ENCODE data around the gene TROAP. TPM values are rescaled to one million over a fixed set of nuclear protein-coding genes. Genes with fewer than 3 reads are reported as not detected.
A peak's percentile ranks its signal among the peaks of the same experiment; 100 is the strongest.

TROAP gene
- total and polyA plus RNA-seq, 9 of the 15 experiments (the other 6 are each of a cell fraction or from before 2014, with no cell fraction given) = 46.4 to 171 (median 59.8) TPM

DNA sequence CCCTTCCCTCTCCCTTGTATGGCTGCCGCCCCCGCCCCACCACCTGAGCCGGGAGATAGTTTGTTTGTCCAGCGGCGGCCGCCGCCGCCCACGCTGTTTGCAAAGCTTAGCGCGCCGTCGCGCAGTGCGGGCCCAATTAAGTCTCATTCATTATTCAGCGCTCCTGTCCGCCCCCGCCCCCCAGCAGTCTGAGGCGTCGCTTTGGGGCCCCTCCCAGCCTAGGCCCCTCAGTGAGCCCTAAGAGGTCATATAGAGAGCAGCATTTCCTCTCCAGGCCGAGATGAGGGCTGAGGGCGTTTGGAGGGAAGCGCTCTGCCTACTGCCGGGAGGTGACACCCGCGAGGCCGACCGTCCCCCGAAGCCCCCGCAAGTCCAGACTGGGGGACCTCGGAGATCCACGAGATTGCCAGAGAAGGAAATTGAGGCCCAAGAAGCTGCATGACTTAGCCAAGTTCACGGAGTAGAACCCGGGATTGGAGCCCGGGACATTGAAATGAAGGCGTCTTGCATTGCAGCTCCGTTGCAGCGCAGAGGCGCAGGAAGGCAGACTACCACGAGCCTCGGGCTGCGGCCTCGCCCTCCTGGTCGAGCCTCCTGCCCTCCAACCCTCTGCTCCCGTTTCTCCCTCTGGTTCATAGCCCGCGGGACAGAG is 23.7 kb downstream of the TROAP start, which contains the start of gene DNAJC22 (continued):
- TF ChIP-seq ZNF121 (CRISPR knock-in tag; conservative IDR thresholded peaks at IDR 0.05) (peak; percentile 41; the same call in 1 of the 2 replicates), MTA3 (IDR thresholded peaks at IDR 0.05; ENCODE audit: borderline replicate concordance) (0 out of 2 replicates have a peak, but pooled peaks have one; percentile 14), PHF20 (IDR thresholded peaks at IDR 0.05; ENCODE audit: partially characterized antibody) (peak; percentile 0), RBFOX2 (IDR thresholded peaks at IDR 0.05; ENCODE audit: low read depth, low read length) (0 out of 2 replicates have a peak, but pooled peaks have one; percentile 17), PTRF (tag; IDR thresholded peaks at IDR 0.05) (no peak), MYNN (IDR thresholded peaks at IDR 0.05) (no peak), MYNN (CRISPR knock-in tag; IDR thresholded peaks at IDR 0.05) (no peak), EGR1 (conservative IDR thresholded peaks at IDR 0.05) (peak; percentile 89)
- TF ChIP-seq, protein P1, sequence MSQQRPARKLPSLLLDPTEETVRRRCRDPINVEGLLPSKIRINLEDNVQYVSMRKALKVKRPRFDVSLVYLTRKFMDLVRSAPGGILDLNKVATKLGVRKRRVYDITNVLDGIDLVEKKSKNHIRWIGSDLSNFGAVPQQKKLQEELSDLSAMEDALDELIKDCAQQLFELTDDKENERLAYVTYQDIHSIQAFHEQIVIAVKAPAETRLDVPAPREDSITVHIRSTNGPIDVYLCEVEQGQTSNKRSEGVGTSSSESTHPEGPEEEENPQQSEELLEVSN (IDR thresholded peaks at IDR 0.05; ENCODE audit: borderline replicate concordance in 1 of 2, extremely low read depth in 1 of 2, insufficient read depth in 1 of 2, insufficient read length in 1 of 2, low read depth in 1 of 2, low read length in 1 of 2, poor library complexity in 1 of 2, severe bottlenecking in 1 of 2) = peak; percentile 68 to 81

Measured in K562 (cell line).